ENCODE measurements around the gene ANKK1.

The ANKK1 gene

DNA sequence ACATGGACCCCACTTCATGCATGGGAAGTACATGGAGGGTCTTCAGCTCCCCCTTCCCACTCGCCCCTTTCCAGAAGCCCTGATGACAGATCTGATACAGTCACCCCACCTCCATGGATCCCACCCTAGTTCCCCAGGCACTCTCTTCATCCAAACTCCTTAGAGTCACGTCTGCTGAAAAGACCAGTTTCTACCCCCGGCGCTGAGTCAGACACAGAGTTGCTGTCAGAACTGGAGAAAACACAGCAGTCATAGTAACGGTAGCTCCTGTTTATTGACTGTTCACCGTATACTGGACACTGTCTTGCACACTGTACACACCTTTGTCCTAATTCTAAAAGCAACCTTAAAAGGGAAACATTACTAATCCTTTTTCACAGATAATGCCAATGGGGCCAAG lies 58.5 kb downstream of the ANKK1 start:
- Histone ChIP-seq H3K36me3 (ENCODE audit: insufficient read depth, low read length) (no peaks in the 10 kb centered on the region), H3K9me3 (ENCODE audit: low read length) (no peaks in the 10 kb centered on the region), H3K27me3 (ENCODE audit: control insufficient read depth in 1 of 2, insufficient read depth in 2 of 2, low read length in 2 of 2) (no peaks in the 10 kb centered on the region), H3K27ac (ENCODE audit: low read depth, low read length) (no peak overlapping the region), H3K4me3 (ENCODE audit: low read depth in 1 of 2, low read length in 2 of 2) (no peak overlapping the region), H3K4me1 (ENCODE audit: insufficient read depth, low read length) (peaks cover 26% of the 10 kb centered on the region), H3K9ac (ENCODE audit: low read length) (no peak overlapping the region)

DNA sequence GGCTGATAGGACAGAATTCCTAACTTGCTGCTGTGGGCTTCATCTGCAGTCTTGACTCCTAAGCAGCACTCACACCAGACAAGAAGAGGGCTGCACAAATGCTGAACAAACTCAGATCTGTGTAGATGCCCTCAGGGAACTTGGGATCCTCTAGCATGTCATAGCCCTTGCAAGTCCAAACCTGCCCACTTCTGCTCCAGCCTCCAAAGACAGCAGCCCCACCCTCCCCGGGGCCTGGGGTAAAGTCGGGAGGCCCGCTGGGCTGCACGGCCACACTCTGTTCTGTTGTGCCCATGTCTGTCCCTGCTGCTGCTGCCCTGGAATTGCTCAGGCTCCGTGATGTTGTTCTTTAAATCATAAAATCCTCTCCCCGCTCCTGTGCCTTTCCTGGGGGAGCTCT lies 59.4 kb downstream of the ANKK1 start:
- Histone ChIP-seq H3K9ac (ENCODE audit: low read length) (no peak overlapping the region), H3K4me1 (ENCODE audit: insufficient read depth, low read length) (peaks cover 26% of the 10 kb centered on the region), H3K9me3 (ENCODE audit: low read length) (no peaks in the 10 kb centered on the region), H3K27ac (ENCODE audit: low read depth, low read length) (no peak overlapping the region), H3K4me3 (ENCODE audit: low read depth in 1 of 2, low read length in 2 of 2) (no peak overlapping the region), H3K36me3 (ENCODE audit: insufficient read depth, low read length) (no peaks in the 10 kb centered on the region), H3K27me3 (ENCODE audit: control insufficient read depth in 1 of 2, insufficient read depth in 2 of 2, low read length in 2 of 2) (no peaks in the 10 kb centered on the region)

DNA sequence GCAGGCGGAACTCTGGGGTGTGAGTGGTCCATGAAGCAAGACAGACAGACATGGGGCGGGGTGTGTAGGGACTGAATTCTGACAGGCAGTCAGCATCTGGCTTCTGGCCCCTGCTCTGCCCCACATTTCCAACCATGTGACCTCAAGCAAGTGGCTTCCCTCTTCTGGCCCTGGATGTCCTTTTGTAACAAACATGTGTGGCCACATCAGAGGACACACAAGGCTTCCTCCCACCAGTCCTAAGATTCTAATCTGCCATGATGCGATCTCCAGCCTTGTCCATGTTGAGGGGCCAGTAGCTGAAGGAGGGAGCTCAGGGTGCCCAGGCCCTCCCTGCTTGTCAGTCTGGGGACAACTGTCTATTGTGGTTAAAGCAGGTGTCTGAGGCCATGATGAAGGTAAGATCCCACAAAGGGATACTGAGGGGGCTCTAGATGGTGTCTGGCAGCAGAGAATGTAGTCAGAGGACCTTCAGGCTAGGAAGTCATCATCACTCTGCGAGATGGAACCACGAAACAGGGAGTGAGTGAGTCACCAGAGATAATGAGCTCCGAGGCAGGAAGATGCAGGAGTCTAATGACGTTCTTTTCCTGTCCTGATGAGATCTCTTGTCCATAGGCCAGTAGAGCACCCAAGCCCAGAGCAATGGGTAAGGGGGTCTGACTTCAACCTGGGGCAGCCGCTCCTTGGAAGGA lies 60.2 kb downstream of the ANKK1 start:
- H3K9ac ChIP-seq (ENCODE audit: low read length), result no peak overlapping the region
- peaks cover 26% of the 10 kb centered on the region for H3K4me1 ChIP-seq (ENCODE audit: insufficient read depth, low read length)
- H3K36me3 ChIP-seq (ENCODE audit: insufficient read depth, low read length), result no peaks in the 10 kb centered on the region
- no peaks in the 10 kb centered on the region for H3K27me3 ChIP-seq (ENCODE audit: control insufficient read depth in 1 of 2, insufficient read depth in 2 of 2, low read length in 2 of 2)
- no peak overlapping the region for H3K27ac ChIP-seq (ENCODE audit: low read depth, low read length)
- no peak overlapping the region for H3K4me3 ChIP-seq (ENCODE audit: low read depth in 1 of 2, low read length in 2 of 2)
- no peaks in the 10 kb centered on the region for H3K9me3 ChIP-seq (ENCODE audit: low read length)

DNA sequence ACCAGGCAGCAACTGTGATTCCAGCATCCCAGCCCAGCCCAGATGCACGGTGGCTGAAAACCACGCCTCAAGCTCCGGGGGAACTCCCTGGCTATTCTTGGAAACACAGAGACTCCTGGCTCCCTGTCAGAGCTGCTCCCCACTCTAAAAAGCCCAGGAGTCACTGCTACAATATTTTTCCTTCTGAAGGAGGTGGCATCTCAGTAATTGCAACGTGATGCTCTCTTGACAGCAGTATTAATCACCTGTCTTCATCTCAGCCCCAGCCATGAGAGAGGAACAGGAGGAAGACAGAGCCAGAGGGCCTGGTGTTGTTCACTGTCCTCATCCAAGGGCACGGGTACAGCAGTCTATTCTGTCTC lies 60.7 kb downstream of the ANKK1 start:
- no peaks in the 10 kb centered on the region for H3K27me3 ChIP-seq (ENCODE audit: control insufficient read depth in 1 of 2, insufficient read depth in 2 of 2, low read length in 2 of 2)

DNA sequence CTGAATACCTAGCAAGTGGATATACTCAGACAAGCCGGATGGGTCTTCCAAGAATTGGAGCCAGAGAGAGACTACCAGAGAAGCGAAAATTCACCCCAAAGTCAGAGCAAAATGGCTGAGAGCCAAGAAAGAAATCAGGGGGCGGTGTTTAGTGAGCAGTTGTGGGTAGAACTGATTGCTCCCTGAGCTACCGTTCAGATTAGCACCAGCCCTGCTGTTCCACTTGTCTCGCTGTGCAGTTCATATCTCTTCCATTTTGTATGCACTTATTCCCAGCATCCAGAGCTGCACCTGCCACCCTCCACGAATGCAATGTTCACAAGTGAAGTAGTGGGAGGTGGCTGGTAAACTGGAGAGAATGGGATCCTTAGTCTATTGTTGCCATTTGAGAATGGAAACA lies 62.2 kb downstream of the ANKK1 start:
- no peak overlapping the region for H3K4me3 ChIP-seq (ENCODE audit: low read depth in 1 of 2, low read length in 2 of 2)
- H3K27me3 ChIP-seq (ENCODE audit: control insufficient read depth in 1 of 2, insufficient read depth in 2 of 2, low read length in 2 of 2), result no peaks in the 10 kb centered on the region
- no peaks in the 10 kb centered on the region for H3K9me3 ChIP-seq (ENCODE audit: low read length)
- no peak overlapping the region for H3K9ac ChIP-seq (ENCODE audit: low read length)
- H3K36me3 ChIP-seq (ENCODE audit: insufficient read depth, low read length), result no peaks in the 10 kb centered on the region
- H3K27ac ChIP-seq (ENCODE audit: low read depth, low read length), result no peak overlapping the region
- peaks cover 20% of the 10 kb centered on the region for H3K4me1 ChIP-seq (ENCODE audit: insufficient read depth, low read length)

More for the DNA sequence above, 60.7 kb downstream of the ANKK1 start:
- Histone ChIP-seq H3K36me3 (ENCODE audit: insufficient read depth, low read length) (no peaks in the 10 kb centered on the region), H3K9ac (ENCODE audit: low read length) (no peak overlapping the region), H3K4me1 (ENCODE audit: insufficient read depth, low read length) (peaks cover 26% of the 10 kb centered on the region), H3K27ac (ENCODE audit: low read depth, low read length) (no peak overlapping the region), H3K9me3 (ENCODE audit: low read length) (no peaks in the 10 kb centered on the region), H3K4me3 (ENCODE audit: low read depth in 1 of 2, low read length in 2 of 2) (no peak overlapping the region)

Data from muscle layer of colon (tissue), 2 donors.